ENCODE measurements around the gene DNAH1.

The DNAH1 gene

DNA sequence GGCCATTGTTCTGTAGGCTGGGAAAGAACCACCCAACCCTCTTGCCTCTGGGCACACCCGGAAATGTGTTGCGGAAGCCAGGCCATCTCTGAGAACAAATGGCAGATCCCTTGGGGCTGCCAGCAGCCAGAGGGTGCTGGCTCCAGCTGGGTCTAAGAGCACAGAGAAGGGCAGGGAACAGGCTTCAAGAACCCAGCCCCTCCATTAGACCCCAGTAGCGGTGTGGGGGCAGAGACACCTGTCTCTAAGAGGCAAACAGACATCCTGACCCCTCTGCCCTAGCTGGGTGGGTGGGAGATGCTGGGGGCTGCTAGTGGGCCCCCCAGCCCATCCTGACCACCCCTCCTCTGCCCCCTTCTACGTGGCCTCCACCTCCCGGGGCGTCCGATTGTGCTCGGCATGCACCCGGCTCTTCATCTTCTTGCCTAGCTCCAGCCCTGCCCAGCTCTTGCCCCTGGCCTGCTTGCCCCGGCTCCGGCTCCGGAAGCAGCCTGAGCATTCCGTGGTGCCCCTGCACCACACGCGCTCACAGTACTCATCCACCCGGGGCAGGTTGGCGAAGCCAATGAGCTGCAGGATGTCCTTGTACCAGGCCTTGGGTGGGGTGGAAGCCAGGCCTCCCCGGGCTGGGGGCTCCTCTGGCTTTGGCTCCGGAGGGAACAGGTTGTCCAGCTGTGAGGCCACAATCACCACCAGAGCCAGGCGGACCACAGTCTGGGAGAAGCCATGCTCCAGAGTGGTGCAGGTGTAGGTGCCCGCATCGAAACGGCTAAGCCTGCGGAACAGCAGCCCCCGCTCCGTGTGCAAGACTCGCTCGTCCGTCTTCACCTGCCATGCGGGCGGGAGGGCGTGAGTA is 119.4 kb downstream of the DNAH1 start:
- no peak for DNase-seq (ENCODE audit: low read depth)

DNA sequence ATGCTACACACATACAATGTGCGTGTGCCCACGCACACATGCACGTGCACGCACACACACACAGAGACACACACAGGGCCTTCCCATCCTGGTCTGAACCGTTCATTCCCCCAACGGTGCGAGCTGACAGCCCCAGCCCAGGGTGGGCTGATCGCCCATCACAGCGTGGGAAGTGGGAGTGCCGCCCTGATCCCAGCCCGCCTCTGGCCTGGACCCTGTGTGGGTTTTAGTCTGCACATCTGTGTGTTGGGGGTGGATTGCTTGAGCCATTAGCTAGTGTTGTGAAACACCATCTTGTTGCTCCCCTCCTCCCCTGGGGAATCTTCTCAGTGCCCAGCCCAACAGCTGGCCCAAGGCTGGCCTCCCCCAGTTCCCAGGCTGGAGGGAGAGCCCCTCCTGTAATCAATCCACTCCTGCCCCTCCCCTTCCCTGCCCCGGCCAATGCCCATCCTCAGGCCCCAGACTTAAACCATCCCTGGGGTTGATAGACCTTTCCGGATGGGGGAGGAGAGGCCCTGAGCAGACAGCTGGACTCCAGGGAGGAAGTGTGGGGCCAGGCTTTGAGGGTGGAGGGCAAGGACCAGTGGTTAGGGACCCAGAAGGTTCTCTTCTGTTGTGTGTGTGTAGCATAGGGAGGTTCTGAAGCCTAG is 120.5 kb downstream of the DNAH1 start:
- DNase-seq (ENCODE audit: low read depth) = no peak

DNA sequence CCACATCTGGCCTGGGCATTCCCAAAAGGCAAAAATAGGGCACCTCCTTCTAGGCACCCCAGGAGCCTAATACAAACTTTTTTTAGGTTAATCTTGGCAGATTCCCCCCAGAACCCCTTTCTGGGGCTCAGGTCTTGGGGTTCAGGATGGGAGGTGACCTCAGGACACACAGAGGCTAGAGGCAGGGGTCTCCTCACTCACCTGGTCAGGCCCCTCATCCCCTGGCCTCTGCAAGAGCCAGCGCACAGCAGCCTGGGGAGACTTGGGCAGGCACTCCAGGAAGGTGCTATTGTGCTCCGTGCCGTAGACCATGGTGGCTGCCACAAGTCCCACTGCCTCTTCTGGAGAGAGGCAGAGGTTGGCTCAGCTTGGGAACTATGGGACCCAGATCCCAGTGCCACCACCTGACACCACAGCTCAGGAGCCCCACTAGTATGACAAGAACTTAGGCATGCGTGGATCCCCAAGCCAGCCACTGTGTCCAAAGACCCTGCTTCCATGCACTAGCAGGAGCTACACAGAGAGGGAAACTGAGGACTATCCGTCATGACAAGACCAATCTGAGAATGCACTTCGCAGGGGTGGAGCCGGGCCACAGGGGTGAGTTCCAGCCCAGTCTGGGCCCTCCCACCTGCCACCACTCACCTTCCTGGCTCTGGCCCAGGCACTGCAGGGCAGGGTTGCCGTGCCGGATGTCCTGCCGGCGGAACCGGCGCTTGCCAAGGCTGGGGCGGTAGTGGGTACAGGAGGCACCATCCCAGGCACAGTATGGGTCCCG is 121.4 kb downstream of the DNAH1 start:
- DNase-seq (ENCODE audit: low read depth) = no peak

DNA sequence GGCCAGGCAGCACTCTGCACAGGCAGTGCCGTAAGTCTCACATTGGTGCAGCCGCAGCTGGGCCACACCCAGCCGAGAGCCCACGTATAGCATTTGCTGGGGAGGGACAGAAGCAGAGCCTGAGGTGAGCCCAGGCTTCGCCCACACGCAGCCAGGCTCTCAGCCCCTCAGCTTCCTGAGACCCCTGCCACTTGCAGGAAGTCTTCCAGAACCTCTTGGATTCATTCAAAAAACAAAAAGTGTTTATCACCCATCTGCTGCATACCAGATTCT is 121.9 kb downstream of the DNAH1 start:
- DNase-seq (ENCODE audit: low read depth) = no peak

DNA sequence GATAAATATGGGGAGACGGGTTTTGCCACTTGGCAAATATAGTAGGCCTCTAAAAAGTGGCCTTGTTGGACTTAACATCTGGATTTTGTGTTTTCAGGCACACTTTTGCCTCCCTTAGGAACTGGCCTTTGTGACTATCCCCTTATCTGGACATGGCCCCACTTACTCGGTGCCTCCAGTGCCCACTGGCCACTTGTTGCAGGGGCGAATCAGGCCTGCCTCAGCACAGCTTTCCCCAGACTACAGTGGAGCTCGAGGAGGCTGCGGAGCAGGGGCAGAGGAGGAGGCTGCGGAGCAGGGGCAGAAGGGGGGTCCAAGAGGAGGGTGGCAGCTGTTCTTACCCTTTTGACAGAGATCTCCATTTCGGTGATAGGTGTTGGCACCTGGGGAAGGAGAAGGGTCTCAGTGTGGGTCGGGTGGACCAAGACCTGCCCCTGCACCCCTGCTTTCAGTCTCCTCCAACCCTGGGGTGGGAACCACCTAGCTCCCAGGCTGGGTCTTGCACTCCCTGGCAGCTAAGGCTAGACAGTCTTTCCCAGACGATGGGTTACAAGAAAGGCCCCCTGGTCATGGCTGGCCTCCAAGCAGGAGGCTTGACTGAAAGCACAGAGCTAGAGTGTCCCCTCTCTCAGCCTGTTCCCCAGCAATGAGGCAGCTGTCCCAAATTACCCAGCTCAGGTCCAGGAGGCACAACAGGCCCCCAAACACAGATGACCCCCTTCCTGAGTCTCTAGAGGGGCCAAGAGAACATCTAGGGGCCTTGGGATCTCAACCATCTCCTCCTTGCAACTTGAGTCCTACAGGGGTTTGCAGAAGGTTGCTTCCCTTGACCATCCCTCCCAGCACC is 122.7 kb downstream of the DNAH1 start:
- no peak for DNase-seq (ENCODE audit: low read depth)

DNA sequence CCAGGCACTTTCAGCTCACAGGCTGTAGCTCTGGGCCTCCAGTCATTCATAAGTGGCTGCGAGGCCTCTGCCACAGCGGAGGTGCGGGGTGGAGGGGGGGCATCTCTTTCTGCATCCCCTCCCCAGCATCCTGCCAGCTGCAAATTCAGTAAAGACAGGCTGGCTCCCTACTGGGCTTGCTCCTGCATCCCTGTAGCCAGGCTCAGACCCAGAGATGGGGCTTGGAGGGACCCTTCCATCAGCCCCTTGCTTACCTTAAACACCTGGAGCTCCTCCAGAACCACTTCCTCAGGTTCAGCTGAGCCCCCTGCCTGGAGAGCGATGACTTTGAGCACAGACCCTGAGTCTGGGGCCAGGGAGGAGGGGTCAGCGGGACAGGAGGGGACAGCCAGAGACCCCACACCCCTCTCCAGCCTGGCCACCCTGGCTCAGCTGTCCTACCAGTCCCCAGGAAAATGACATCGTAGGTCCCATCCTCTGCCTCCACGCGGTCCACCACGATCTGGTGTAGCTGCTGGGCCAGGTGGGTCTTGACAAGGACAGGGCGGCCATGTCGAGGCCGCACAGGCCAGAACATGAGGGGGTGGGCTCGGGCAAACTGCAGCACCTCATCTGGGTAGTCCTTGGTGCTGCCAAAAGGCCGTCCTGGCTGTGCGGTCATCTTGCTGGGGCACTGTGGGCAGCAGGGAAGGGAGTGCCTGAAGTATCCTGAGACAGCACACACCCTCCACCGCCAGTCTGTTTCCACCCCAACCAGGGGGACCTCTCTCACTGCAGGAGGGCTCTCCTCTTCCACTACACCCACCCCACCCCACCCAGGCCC is 123.5 kb downstream of the DNAH1 start:
- no peak for DNase-seq (ENCODE audit: low read depth)

DNA sequence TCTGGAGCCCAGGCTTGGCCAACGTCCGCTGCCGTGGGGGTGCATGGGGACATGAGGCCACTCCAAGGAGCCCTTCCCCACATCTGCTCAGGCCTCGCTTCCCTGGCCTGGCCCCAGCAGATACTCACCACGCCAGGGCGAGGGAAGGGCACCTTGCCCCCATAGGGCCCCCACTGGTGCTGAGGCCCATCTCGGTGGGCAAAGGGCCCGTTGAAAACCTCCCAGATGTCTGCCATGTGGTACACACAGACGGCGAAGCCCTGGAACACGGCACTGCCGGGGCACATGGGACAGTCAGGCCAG is 124.1 kb downstream of the DNAH1 start:
- DNase-seq (ENCODE audit: low read depth) = no peak

DNA sequence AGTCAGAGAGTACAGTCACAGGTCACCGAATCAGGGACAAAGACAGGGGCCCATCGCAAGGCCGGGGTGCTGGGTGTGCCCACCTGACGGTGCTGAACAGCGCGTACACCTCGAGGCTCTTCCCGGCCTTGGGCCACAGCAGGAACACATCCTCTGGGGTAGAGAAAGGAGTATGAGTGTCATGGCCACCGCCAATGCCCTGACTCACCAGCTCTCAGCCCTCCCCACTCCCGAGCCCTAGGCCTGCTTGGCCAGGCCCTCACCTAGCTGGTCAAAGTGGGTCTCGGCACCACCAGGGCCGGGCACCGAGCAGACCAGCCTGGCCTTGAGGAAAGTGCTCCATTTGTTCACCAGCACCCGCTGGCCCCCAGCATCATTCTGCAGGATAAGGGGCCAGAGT is 124.6 kb downstream of the DNAH1 start:
- no peak for DNase-seq (ENCODE audit: low read depth)

DNA sequence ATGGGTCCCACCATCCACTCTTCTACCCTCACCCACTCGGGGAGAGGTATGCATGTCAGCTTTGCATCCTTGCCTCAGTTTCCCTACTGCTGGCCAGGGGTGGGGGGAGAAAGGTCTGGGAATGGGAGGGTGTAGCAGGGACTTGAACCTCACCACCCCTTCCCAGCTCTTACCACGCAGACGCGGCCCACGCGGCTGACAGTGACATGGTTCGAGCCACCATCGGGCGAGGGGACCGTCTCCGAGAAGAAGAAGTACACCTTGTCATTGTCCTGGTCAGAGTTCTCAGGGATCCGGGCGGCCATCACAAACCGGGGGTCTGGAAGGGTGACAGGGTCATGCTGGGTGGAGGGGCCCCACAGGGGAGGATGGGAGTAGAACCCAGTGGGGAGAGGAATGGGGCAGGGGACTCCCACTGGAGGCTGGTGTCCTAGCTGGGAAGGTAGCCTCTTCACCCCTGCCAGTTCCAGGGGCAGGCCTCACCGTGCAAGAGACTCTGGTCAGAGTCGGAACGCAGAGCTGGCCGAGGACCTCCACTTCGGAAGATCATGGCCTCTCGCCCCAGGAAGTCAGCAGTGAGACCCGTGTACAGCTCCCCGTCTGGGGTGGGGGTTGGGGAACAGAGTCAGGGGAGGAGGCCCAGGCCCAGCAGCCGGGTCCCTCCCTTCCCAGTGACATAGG is 125.1 kb downstream of the DNAH1 start:
- DNase-seq (ENCODE audit: low read depth) = no peak

DNA sequence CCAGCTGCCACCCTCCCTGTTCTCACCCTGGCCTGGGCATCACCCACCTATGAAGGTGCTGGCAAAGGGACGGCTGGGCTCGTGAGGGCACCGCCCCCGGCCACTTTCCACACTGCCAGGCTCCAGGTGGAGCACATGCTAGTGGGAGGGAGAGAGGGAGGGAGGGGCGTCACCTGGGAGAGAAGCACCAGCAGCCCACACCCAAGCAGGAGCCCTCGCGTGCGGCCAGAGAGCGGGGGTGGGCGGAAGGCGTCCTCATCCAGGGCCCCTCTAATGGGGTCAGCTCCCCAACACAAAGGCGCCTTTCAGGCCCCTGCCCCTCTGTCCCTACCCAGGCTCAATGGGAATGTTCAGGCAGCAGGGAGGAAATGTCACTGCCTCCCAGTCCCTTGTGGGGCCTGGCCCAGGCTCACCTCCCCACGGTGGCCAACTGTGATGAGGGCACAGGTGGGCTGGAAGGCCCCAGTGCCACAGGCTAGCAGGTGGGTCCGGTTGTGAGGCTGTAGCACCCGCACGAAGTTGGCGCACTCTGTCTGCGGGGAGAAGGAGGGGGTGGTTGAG is 125.7 kb downstream of the DNAH1 start:
- no peak for DNase-seq (ENCODE audit: low read depth)

DNA sequence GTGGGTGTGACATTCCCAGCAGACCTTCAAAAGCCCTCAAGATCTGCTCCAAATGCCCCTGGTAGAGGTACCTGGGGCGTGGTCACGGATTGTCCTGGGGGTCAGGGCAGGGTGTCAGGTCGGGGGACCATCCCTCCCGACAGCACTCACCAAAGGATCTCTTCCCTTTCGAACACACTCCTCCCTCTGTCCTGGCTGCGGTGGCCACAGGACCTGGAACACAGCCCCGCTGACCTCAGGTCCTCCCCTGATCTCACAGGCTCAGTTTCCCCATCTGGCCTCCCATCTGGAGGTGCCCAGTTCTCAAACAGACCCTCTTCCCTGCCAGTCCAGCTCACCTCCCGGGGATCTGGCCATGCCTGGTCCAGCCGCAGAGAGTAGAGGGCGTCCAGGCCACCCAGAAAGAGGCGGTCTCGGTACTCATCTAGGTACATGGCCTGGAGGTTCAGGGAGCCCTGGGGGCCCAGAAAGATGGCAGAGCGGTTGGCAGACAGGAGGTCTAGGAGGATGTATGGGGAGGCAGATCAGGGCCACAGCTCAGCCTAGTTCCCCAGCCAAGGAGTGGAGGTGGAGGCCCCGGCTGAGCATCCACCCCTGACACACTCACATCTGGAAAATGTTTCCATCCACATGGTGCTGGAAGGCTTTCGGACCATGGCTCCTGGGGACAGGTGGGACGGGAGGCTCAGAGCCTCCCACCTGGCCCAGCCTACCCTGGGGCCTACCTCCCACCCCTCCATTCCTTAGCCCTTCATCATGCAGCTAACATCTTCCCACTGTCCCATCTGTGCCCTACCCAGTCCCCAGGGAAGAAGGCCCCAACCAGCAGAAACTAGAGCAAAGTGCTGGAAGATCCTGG is 126.5 kb downstream of the DNAH1 start:
- no peak for DNase-seq (ENCODE audit: low read depth)

DNA sequence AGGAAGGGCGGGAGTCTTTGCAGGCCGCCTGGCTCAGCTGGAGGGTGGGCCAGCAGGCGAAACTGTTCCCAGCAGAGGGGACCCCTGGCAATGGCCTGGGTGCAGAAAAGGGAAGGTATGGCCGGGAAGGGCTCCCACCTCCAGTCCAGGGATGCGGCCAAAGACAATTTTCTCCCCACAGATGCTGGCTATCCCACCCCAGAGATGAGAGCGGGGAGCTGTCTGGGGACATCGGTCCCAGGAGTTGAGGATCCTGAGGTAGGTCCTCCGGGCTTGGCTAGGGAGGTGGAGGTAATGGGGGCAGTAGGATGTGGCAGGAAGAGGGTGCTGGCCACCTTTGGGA is 127.1 kb downstream of the DNAH1 start:
- no peak for DNase-seq (ENCODE audit: low read depth)

DNA sequence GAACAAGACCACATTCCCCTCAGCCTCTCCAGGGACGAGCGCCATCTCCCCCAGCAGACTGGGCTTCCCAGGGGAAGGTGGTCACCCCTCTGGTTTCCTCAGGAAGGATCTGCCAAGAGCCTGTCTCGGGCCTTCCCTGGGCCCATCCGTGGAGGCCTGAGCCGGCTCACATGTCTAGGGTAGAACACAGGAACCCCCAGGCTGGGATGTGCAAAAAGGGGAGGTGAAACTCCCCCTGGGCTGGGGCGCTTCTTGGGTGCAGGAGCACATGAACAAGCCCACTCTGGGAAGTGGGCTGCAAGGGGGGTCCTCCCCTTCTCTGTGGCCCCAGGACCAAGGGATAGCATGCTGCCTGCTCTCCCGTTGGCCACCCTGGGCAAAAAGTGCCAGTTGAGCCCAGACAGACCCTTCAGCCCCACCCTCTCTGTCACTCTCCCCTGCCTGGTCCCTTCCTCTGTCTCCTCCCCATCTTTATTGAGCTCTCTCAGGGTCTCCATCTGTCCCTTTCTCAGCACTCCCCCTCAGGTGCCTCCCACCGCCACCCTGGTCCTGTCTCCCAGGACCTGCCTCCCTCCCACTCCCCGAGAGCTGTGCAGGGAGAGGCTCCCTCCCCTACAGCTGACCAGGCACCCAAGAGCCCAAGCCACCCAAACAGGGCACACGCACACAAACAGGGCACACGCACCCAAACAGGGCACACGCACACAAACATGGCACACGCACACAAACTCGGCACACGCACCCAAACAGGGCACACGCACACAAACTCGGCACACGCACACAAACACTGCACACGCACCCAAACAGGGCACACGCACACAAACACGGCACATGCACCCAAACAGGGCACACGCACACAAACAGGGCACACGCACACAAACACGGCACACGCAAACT is 127.9 kb downstream of the DNAH1 start:
- no peak for DNase-seq (ENCODE audit: low read depth)

DNA sequence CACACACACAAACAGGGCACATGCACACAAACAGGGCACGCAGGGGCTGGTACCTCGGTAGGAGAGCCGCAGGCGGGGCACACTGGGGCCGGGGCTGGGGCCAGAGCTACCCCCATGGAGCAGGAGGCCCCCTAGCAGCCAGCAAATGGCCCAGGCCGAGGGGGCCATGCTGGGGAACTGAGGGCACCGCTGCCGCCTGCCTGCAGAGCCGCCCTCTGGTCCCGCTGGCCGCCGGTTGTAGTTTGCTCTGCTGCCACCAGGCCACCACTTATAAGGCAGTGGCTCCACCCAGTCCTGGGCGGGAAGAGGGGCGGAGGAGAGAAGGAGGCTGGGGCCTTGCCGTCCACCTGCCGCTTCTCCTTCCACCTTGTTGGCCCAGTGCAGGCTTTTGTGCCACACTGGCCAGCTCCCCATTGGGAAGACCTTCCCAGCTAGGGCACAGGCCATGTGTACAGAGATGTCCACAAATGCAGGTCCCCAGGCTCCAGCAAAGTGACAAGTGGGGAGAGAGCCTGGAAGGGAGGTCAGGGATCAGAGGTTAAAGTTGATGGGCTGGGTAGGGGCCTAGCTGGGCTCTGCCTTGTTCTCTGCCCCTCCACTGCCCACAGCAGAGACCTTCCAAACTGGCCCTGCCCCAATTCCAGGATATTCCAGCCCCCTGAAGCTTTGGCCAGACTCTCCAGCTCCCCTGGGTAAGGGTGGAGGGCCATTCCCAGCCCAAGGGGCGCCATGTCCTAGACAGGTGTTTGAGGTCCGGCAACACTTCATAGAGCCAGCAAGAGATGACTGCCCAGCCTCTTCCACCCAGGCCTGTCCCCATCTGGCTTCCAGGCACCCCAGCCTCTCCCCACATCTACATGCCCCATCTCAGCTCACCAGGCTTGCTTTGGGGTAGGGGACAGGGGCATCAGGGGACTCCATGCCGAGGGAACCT is 129.0 kb downstream of the DNAH1 start, which contains the start of gene SEMA3G:
SEMA3G (minus strand) TSS at position 244 of the 934 bp plus-strand sequence; CDS start at position 168, 76 bp downstream.
- DNase-seq (ENCODE audit: low read depth) = peak; percentile 58

DNA sequence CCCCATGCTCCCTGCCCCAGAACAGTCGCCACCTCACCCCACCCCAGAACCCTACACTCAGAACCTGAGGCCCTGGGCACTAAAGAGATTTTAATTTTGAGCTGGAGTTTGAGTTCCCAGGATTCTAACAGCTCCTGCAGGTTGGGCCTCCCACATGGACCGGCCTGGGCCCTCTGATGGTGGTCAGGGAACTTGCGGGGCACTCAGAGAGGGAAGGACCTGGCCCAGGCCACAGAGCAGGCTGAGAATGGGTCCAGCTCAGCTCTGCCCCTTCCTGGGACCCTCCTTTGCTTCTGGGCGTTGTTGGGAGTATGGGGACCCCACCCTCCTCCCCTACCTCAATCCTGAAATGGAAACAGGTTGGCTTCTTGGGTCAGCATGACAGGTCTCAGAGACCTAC is 129.9 kb downstream of the DNAH1 start:
- no peak for DNase-seq (ENCODE audit: low read depth)

DNA sequence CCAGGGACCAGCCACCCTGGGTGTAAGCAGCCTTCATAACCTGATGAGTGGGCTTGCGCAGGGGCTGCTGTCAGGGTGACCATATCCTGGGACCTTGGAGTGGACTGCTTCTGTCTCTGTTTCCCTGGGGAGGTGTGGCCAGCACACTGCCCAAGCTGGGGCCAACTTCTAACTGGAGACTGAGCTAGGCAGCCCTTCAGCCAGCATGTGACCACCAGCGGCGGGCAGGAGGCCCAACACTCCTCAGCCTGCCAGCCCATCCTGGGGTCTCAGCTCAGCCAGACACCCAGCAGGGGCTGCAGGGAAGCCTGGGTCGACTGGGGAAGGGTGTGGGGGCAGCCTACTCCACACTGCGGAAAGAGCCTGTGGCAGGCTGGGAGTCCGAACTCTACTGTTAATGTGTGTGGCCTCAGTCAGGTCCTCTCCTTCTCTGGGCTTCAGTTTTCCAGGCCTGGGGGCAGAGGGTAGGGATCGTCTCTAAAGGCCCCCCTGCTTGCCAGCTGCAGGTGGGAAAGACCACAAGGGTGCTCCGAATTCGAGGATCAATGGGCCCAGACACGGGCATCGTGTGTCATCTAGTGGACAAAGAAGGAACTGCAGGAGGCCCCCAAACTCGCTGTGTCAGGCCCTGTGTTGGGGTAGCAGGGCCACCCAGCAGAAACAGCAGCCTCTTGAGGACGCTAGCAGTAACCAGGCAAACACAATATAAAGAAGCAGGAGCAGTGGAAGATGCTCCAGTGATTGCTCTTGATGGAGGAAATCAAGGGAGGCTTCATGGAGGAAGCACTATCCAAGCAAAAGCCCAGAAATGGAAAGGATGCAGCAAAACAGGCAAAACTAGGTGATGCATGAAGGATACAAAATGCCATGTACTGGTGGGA is 130.8 kb downstream of the DNAH1 start:
- peak; percentile 51 for DNase-seq (ENCODE audit: low read depth)
